GM23338 (cell line): ENCODE results near the gene NR2C1. TPM values are rescaled to one million over a fixed set of nuclear protein-coding genes. Genes with fewer than 3 reads are reported as not detected.
"Not testable (repeated sequence)": the region's sequence is repeated elsewhere in the genome, so short reads cannot be mapped to it uniquely, and the experiment has no call there.

Experiments
- ATAC-seq: fragments of 200-7000 bp; cut with Tn5 transposase; 3 replicates; pipeline ENCODE4 v1.9.1; 2020
- DNase-seq: peaks from one replicate; pipeline ENCODE4 v3.0.0-alpha.2; 2015; ENCODE audit warnings: low spot score
- H2AFZ ChIP-seq: fragments of 200-600 bp; sonication (generic); 2 replicates; pipeline ENCODE4 v1.8.0; 2016; ENCODE audit warnings: antibody characterized with exemption, mild to moderate bottlenecking, moderate library complexity
- H3F3A ChIP-seq: fragments of 200-600 bp; sonication (generic); replicated peaks from 2 replicates; pipeline ENCODE4 v1.8.0; 2017; ENCODE audit warnings: antibody characterized with exemption, mixed run types, low read depth
- H3K27ac ChIP-seq: fragments of 200-600 bp; sonication (generic); 2 replicates; pipeline ENCODE4 v1.6.1; 2016; ENCODE audit warnings: low read depth
- H3K27me3 ChIP-seq: fragments of 200-600 bp; sonication (generic); 2 replicates; pipeline ENCODE4 v1.8.0; 2016; ENCODE audit warnings: mild to moderate bottlenecking, mixed run types, moderate library complexity; ENCODE audit not compliant: insufficient read depth
- H3K36me3 ChIP-seq: fragments of 200-600 bp; sonication (generic); 2 replicates; pipeline ENCODE4 v1.8.0; 2016; ENCODE audit warnings: mild to moderate bottlenecking; ENCODE audit not compliant: insufficient read depth
- H3K4me1 ChIP-seq: fragments of 200-600 bp; sonication (generic); 2 replicates; pipeline ENCODE4 v1.8.0; 2016; ENCODE audit warnings: mild to moderate bottlenecking, moderate library complexity; ENCODE audit not compliant: insufficient read depth
- H3K4me2 ChIP-seq: fragments of 200-600 bp; sonication (generic); 2 replicates; pipeline ENCODE4 v1.7.1; 2017; ENCODE audit warnings: mixed run types
- H3K4me3 ChIP-seq: fragments of 200-600 bp; sonication (generic); 2 replicates; pipeline ENCODE4 v1.6.1; 2016; ENCODE audit warnings: mixed run types
- H3K79me2 ChIP-seq: fragments of 200-600 bp; sonication (generic); replicated peaks from 2 replicates; pipeline ENCODE4 v1.8.0; 2017; ENCODE audit warnings: mild to moderate bottlenecking; ENCODE audit not compliant: insufficient read depth
- H3K9me2 ChIP-seq: fragments of 200-600 bp; sonication (generic); 2 replicates; pipeline ENCODE4 v1.8.0; 2017; ENCODE audit not compliant: insufficient read depth
- H4K20me1 ChIP-seq: fragments of 200-600 bp; sonication (generic); replicated peaks from 2 replicates; pipeline ENCODE4 v1.8.0; 2017; ENCODE audit warnings: mild to moderate bottlenecking; ENCODE audit not compliant: insufficient read depth
- H3K27ac Mint-ChIP-seq: 2 replicates; pipeline ENCODE4 v1.8.0; 2020; ENCODE audit warnings: inconsistent platforms, mild to moderate bottlenecking, moderate library complexity, mixed read lengths
- H3K27me3 Mint-ChIP-seq: 3 replicates; pipeline ENCODE4 v1.8.0; 2022; ENCODE audit warnings: low read depth, mild to moderate bottlenecking, moderate library complexity, mixed read lengths, inconsistent platforms; ENCODE audit not compliant: insufficient read depth, poor library complexity
- H3K36me3 Mint-ChIP-seq: 3 replicates; pipeline ENCODE4 v1.8.0; 2021; ENCODE audit warnings: low read depth, mild to moderate bottlenecking, inconsistent platforms, moderate library complexity, mixed read lengths
- H3K4me1 Mint-ChIP-seq: 3 replicates; pipeline ENCODE4 v1.8.0; 2020; ENCODE audit warnings: mild to moderate bottlenecking, inconsistent platforms, mixed read lengths
- H3K4me3 Mint-ChIP-seq: 3 replicates; pipeline ENCODE4 v1.8.0; 2021; ENCODE audit warnings: moderate library complexity, mild to moderate bottlenecking, inconsistent platforms, mixed read lengths
- H3K9me3 Mint-ChIP-seq: 3 replicates; pipeline ENCODE4 v1.8.0; 2020; ENCODE audit warnings: moderate library complexity, mild to moderate bottlenecking, inconsistent platforms, mixed read lengths
- CREB1 ChIP-seq: fragments of 250-450 bp; sonication (Bioruptor Pico); IDR thresholded peaks from 2 replicates; pipeline ENCODE4 v1.5.0; 2020; ENCODE audit warnings: low read depth, mild to moderate bottlenecking, moderate library complexity
- EZH2phosphoT487 ChIP-seq: fragments of 200-600 bp; sonication (generic); IDR thresholded peaks from one replicate; pipeline ENCODE4 v1.8.1; 2018; ENCODE audit warnings: antibody characterized with exemption; ENCODE audit not compliant: unreplicated experiment
- JUNB ChIP-seq: IDR thresholded peaks from one replicate; pipeline ENCODE4 v1.6.1; 2016; ENCODE audit warnings: antibody characterized with exemption; ENCODE audit not compliant: unreplicated experiment
- POLR2AphosphoS5 ChIP-seq: IDR thresholded peaks from 2 replicates; pipeline ENCODE4 v1.6.1; 2016; ENCODE audit warnings: antibody characterized with exemption, low read depth
- ZNF462 ChIP-seq: fragments of 250-450 bp; sonication (Bioruptor Pico); IDR thresholded peaks from 2 replicates; pipeline ENCODE4 v1.5.0; 2020; ENCODE audit warnings: mild to moderate bottlenecking, moderate library complexity
- polyA plus RNA-seq: library from polyadenylated mRNA; unstranded; fragments of >200 nt; fragmentation: Nextera tagmentation; extraction: Ambion mirVana; gene quantifications from 2 replicates; pipeline ENCODE4 v1.2.1, GENCODE V29; 2016
- total RNA-seq: library from RNA; depleted of rRNA; stranded (reverse); fragments of >200 nt; shearing (Covaris generic); gene quantifications from 2 replicates; pipeline ENCODE4 v1.2.3, GENCODE V29; 2014

Gene NR2C1
- total and polyA plus RNA-seq, 2 experiments from 2014 or later = 41.1 to 45.3 TPM

- no peak for TF ChIP-seq ZNF462 (CRISPR knock-in tag)
- no peak for TF ChIP-seq EZH2phosphoT487
Observed at GRCh38 chr12:94994312-94994711, 79.1 kb downstream of the NR2C1 start (continued).

- not testable (repeated sequence) for H3K27ac ChIP-seq, H3K4me3 Mint-ChIP-seq, H3K27me3 Mint-ChIP-seq, H3K9me2 ChIP-seq, H3K4me3 ChIP-seq, H3K4me1 ChIP-seq, H2AFZ ChIP-seq, DNase-seq, H3K27me3 ChIP-seq, H4K20me1 ChIP-seq, H3K36me3 ChIP-seq, H3K4me1 Mint-ChIP-seq, H3F3A ChIP-seq, H3K9me3 Mint-ChIP-seq, ATAC-seq, H3K4me2 ChIP-seq, H3K27ac Mint-ChIP-seq
- peaks cover 27% of the 10 kb centered on the region for H3K79me2 ChIP-seq
- peaks cover 18% of the 10 kb centered on the region for H3K36me3 Mint-ChIP-seq
Observed at GRCh38 chr12:94993855-94994254, 79.6 kb downstream of the NR2C1 start.

GRCh38 chr12:94990222-94990621 is 83.2 kb downstream of the NR2C1 start:
- peaks cover 3% of the 10 kb centered on the region for H3K27me3 Mint-ChIP-seq
- no peaks in the 10 kb centered on the region for H3K36me3 ChIP-seq
- TF ChIP-seq EZH2phosphoT487 = no peak
- no peak for TF ChIP-seq JUNB
- TF ChIP-seq CREB1 (CRISPR knock-in tag) = no peak
- no peak for TF ChIP-seq POLR2AphosphoS5
- TF ChIP-seq ZNF462 (CRISPR knock-in tag) = no peak

More at GRCh38 chr12:94990222-94990621, 83.2 kb downstream of the NR2C1 start:
- H3K4me2 ChIP-seq = no peak overlapping the region
- no peaks in the 10 kb centered on the region for H3K27me3 ChIP-seq
- H3F3A ChIP-seq = no peaks in the 10 kb centered on the region
- H3K79me2 ChIP-seq = no peaks in the 10 kb centered on the region; the same call in 1 of the 2 replicates
- no peaks in the 10 kb centered on the region; the same call in 2 of the 3 replicates for H3K4me1 Mint-ChIP-seq
- ATAC-seq (no peak), DNase-seq (no peak)
- H3K36me3 Mint-ChIP-seq = peaks cover 18% of the 10 kb centered on the region
- H4K20me1 ChIP-seq = no peaks in the 10 kb centered on the region
- H3K9me2 ChIP-seq = no peaks in the 10 kb centered on the region
- H2AFZ ChIP-seq = no peak overlapping the region
- H3K4me3 Mint-ChIP-seq = no peak overlapping the region
- no peak overlapping the region for H3K4me3 ChIP-seq
- H3K9me3 Mint-ChIP-seq = no peaks in the 10 kb centered on the region
- no peak overlapping the region for H3K27ac Mint-ChIP-seq
- no peaks in the 10 kb centered on the region for H3K4me1 ChIP-seq
- H3K27ac ChIP-seq = no peak overlapping the region
